ENCODE data around the gene REEP3.
A peak's percentile ranks its signal among the peaks of the same experiment; 100 is the strongest.
"Not testable (repeated sequence)": the region's sequence is repeated elsewhere in the genome, so short reads cannot be mapped to it uniquely, and the experiment has no call there.

Gene REEP3, protein sequence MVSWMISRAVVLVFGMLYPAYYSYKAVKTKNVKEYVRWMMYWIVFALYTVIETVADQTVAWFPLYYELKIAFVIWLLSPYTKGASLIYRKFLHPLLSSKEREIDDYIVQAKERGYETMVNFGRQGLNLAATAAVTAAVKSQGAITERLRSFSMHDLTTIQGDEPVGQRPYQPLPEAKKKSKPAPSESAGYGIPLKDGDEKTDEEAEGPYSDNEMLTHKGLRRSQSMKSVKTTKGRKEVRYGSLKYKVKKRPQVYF

GRCh38 chr10:63520500-63521415, at the start of gene REEP3:
REEP3 (plus strand) TSS chr10:63521401; CDS start chr10:63521546, 145 bp downstream.
- peak; percentile 15 for DNase-seq

DNA sequence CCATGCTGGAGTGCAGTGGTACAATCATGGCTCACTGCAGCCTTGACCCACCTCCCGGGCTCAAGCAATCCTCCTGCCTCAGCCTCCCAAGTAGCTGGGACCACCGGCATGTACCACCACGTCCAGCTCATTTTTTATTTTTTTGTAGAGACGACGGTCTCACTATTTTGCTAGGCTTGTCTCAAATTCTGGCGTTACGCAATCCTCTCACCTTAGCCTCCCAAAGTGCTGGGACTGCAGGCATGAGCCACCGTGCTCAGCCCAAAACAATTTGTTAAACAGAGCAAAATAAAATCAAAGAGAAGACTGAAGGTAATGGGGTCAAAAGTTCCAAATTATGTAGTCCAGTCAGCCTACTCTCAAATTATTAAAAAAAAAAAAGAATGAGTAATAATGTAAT, 46.7 kb upstream of the REEP3 start:
- DNase-seq: no peak

GRCh38 chr10:63477927-63478326, 43.3 kb upstream of the REEP3 start:
- DNase-seq: no peak

- DNase-seq: no peak
Observed at GRCh38 chr10:63478564-63478963, 42.6 kb upstream of the REEP3 start.

GRCh38 chr10:63480237-63480636, 41.0 kb upstream of the REEP3 start:
- DNase-seq: no peak

DNA sequence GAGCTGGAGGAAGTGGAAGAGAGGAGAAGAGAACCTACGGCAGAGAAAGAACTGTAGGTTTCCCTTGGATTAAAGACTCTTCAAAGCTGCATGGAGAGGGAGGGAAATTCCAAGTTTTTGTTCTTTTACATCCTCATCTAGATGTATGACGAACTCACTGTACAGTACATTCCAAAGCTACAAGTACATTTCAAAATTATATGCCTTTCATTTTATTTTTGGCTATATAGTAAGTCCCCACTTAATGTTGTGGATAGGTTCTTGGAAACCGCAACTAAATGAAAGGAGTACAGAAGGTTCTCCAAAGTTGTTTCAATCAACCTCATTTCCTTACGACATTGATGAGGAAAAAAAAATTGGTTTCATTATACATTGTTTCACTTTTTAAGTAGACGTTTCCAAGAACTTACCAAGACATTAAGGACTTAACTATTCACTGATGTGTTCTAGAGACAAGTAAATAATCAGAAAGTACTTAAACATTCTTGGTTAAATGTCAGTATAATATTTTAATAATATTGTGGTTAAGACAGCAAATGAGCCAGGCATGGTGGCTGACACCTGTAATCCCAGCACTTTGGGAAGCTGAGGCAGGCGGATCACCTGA, 39.3 kb upstream of the REEP3 start:
- no peak for DNase-seq

- DNase-seq: no peak
Observed at GRCh38 chr10:63483983-63484382, 37.2 kb upstream of the REEP3 start.

GRCh38 chr10:63487990-63488389, 33.2 kb upstream of the REEP3 start:
- no peak for DNase-seq

DNA sequence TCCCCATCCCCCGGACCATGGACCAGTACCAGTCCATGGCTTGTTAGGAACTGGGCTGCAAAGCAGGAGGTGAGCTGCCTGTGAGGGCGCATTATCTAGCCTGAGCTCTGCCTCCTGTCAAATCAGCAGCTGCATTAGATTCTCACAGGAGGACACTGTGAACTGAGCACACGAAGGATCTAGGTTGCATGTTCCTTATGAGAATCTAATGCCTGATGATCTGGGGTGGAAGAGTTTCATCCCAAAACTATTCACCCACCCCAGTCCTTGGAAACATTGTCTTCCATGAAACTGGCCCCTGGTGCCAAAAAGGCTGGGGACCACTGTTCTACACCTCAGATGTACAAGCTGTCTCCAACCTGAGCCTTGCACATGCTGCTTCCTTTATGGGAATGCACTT, 31.4 kb upstream of the REEP3 start:
- DNase-seq: no peak

DNA sequence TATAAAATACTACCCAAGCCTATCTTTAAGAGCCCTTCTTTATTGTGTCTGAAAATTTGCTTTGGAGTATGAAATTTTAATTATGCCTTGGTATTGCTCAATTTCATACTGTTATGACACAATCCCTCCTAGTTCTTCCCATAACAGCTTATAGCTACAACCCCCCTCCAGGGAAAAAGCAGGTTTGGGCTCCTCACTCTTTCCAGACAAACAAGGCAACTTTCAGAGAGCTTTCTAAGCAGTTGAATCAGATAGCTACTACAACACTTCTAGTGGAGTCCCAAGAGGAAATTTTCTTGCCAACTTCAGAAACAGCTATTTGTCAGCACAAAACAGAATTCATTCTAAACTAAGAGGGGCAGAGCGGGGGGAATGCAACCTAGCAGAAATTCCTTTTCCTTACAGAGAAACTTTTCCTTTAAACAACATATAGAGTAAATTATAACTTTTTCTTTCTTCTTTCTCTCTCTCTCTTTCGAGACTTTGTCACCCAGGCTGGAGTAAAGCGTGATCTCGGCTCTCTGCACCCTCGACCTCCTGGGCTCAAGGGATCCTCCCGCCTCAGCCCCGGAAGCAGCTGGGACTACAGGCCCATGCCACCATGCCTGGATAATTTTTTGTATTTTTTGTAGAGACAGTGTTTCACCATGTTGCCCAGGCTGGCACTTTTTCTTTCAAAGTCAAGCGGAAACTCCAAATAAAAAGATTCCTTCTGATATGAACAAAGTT, 29.4 kb upstream of the REEP3 start:
- DNase-seq: no peak

GRCh38 chr10:63492317-63492690, 28.9 kb upstream of the REEP3 start:
- not testable (repeated sequence) for DNase-seq

DNA sequence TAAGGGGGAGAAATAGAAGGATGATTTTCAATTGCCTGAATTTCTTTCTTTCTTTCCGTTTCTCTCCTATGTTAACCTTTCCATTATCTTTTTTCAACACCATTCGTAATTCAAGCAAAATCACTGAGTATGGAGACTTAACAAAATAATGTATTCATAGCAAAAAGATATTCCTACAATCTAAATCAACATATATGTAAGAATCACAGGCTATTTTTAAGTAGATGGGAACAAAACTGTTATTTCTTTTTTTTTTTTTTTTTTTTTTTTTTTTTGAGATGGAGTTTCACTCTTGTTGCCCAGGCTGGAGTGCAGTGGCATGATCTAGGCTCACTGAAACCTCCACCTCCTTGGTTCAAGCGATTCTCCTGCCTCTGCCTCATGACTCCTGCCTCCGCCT, 28.2 kb upstream of the REEP3 start:
- no peak for DNase-seq

DNA sequence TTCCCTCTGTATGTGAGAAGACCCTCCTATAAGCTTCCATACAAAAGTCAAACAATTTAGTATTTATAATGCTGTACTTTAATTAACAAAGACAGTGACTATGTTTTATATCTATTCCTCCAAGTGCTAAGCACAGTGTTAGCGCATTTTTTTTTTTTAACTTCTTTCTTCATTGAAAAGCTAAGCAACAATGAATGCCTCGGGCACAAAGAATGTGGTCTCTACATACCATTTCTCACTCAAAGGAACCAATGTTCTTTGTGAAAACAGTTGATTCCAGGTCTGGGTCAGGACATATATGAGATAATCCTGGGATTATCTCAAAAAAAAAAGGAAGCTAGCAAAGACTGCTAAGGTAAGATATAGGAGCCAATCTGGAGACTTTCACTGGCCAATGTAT, 26.2 kb upstream of the REEP3 start:
- no peak for DNase-seq

- DNase-seq: no peak
Observed at GRCh38 chr10:63496561-63496960, 24.6 kb upstream of the REEP3 start.

DNA sequence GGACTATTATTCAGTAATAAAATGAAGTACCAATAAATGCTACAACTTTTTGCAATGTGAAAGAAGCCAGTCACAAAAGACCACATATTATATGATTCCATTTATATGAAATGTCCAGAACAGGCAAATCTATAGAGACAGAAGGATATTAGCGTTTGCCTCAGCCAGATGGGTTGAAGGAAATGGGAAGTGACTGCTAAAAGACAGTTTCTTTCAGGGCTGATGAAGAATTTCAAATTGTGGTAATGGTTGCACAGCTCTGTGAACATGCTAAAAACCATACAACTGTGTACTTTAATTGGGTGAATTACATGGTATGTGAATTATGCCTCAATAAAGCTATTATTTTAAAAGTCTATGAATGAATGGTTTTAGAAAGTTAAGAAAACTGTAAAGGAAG, 23.9 kb upstream of the REEP3 start:
- DNase-seq: no peak

DNA sequence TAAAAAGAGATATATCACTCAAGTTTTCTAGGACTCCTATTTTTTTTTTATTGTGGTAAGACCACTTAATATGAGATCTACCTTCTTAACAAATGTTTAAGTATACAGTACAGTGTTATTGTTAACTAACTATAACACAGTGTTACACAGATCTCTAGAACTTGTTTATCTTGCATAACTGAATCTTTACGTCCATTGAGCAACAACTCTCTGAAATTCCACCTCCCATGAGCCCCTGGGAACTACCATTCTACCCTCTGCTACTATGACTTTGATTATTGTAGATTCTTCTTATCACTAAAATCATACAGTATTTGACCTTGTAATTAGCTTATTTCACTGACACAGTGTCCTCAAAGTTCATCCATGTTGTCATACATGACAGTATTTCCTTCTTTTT, 22.5 kb upstream of the REEP3 start:
- no peak for DNase-seq

- DNase-seq: not testable (repeated sequence)
Observed at GRCh38 chr10:63500551-63500950, 20.6 kb upstream of the REEP3 start.

DNA sequence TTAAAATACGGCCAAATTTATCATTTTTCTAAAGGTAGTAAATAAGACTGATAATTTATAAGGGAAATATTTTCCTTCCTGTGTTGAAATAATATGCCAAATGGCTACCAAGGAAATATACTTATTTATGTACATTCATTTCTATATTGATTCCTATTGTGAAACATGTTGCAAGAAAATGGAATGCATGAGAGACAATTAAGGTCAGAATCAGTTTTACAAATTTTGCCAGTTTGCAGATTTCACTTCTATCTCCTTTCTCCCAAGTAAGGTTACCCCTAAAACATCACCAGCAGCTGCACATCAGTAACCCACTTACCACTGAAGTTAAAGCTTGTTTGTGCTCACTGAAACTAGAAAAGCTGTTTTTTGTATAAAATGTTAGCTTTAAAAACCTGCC, 19.2 kb upstream of the REEP3 start:
- no peak for DNase-seq

- no peak for DNase-seq
Observed at GRCh38 chr10:63502832-63503231, 18.4 kb upstream of the REEP3 start.

DNA sequence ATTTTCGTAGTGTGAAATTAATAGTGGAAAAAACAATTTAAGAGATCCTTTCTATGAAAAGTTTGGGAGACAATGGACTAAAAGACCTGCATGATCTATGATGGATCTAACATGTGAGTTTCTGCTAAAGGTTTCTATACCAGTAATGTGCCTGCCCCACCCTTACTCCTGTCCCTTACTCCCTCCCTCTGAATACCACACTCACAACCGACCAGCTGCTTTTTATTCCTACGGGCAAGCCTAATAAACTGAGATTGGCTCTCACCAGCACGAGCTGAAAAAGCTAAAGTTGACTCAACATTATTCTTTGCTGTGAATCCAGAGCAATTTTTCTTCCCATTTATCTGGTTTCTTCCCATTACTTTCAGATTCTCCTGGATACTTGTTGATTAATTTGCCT, 17.8 kb upstream of the REEP3 start:
- no peak for DNase-seq

- no peak for DNase-seq
Observed at GRCh38 chr10:63504145-63504881, 16.9 kb upstream of the REEP3 start.

- DNase-seq: no peak
Observed at GRCh38 chr10:63505562-63505961, 15.6 kb upstream of the REEP3 start.

DNA sequence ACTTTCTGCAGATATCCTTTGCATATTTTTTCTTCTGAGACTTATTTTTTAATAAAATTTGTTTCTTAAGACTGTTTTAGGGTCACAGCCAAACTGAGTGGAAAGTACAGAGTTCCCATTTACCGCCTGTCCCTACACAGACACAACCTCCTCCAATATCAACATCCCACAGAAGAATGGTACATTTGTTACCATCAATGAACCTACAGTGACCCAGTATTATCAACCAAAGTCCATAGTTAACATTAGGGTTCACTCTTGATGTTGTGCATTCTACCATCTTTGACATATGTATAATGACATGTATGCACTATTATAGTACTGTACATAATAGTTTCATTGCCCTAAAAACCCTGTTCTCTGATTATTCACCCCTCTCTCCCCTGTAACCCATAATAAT, 14.6 kb upstream of the REEP3 start:
- DNase-seq: no peak
